Limb (tissue), 2 donors: ENCODE measurements around the gene CAVIN4.
A peak's percentile ranks its signal among the peaks of the same experiment; 100 is the strongest.

ENCODE experiments used
- DNase-seq, 2 donors: peaks; one replicate each; pipeline ENCODE4 v3.0.0-alpha.2; 2016; ENCODE audit errors: extremely low spot score in 2 of 2

The CAVIN4 gene

GRCh38 chr9:100590481-100590880 is 12.6 kb downstream of the CAVIN4 start:
- DNase-seq = no peak

- DNase-seq = no peak
Measured at GRCh38 chr9:100591139-100591538, 13.3 kb downstream of the CAVIN4 start.

DNA sequence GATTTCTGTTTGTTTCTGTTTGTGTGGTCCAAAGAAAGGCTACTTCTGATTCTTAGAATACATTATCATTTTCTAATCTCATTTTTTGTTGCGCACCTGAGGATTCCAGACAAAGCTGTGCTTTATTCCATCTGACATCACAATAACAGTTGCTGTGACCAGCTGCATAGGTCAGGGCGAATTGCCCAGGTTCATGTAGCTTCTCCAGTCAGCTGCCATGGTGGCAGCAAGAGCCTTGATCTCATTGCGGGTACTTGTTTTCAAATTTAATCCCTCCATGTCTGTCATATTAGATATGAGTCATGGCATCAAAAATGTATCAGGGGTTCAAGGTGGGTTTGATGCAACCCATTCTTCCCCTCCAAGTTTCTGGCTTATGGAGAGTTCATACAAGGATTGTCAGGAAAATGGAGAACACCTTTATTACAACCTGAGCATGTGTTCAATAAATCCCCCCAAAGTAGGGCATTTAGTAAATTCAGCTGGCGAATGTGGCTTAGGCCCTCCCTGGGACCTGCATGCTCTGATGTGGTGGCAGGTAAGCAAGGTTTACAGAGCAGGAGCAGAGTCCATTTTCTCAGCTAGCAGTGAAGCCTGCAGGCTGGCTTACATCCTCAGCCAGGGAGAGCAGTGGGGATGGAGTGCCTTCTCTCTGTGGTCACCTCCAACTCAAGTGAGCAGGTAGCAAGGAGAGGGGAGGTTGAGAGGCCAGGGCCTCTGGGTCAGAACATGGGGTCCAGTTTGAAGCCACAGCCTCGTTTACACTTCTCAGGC is 13.9 kb downstream of the CAVIN4 start:
- no peak for DNase-seq

DNA sequence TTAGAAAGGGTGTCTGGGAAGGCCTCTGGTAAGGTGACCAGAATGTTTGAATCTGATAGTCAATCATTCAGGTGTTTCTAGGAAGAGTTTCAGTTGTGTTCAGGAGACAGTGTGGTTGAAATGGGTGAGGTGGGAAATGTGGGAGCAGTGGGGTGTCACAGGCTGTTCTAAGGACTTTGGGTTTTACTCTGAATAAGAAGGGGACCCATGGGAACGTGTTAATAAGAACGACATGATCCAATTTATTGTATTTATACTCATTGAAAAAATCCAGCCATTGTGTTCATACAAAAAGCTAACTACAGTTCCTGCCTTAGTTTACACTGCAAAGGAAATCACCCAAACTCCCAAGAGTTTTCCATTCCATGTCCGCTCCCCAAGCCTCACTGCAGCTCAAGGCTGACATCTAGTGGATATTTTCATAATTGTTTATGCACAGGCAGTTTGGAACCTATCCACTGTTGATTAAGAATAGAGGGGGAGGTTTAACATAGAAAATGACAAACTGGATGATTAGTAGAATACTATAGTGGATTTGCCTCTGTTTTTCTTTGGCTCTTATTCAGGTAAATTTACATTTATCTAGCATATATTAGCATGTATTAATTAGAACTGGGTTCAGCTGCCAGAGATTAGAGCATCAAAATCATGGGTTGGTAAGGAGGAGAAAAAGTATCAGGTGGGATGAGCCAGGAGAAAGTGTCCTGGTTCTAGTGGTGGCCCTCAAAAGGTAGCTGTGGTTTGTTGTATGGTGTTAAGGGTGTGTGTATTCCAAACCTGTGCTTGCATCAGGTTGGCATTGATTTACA is 17.7 kb downstream of the CAVIN4 start:
- DNase-seq = peak; percentile 53 to 77

DNA sequence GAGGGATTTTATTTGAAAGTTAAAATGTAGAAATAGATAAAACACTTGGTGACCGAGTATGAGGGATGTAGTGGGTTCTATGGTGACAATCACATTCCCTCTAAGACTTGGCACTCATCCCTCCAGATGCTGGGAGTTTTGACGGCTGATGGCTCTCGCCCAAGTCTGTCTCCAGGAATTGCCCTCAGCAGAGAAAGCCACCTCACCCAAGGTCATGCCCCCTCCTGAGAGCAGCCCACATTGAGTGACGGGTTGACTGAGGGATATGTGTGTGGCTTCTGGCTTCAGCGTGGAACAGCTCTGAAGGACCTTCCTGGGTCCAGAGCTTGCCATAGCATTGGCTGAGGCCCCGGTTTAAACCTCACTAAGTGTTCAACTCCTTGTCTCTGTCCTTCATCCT is 19.4 kb downstream of the CAVIN4 start:
- DNase-seq = no peak

DNA sequence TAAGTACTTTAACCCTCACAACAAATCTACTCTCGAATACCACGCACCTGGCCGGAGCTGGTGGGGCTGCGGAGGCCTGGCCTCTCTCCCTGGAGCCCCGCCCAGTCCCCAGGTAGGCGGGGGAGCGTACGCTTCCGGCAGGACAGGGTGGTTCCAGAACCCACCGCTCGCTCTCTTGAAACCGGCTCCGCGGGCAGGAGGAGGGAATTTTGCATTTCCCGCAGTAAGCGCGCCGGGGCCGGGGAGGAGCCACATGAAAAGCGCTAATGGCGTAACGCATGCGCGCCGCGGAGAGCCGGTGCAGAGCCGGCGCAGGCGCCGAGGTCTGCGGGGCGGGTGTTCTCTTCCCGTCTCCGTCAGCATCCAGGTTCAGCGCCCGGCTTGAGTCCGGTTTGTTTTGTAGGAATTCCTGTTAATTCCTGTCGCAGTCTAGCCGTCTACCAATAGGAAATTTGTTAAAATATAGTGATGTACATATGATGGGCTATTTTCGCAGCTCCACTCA is 20.8 kb downstream of the CAVIN4 start:
- peak; percentile 80 to 90 for DNase-seq

- peak; percentile 50 to 62 for DNase-seq
Measured at GRCh38 chr9:100600521-100601079, 22.7 kb downstream of the CAVIN4 start.

- peak; percentile 34 to 50 for DNase-seq
Measured at GRCh38 chr9:100601216-100601615, 23.3 kb downstream of the CAVIN4 start.

DNA sequence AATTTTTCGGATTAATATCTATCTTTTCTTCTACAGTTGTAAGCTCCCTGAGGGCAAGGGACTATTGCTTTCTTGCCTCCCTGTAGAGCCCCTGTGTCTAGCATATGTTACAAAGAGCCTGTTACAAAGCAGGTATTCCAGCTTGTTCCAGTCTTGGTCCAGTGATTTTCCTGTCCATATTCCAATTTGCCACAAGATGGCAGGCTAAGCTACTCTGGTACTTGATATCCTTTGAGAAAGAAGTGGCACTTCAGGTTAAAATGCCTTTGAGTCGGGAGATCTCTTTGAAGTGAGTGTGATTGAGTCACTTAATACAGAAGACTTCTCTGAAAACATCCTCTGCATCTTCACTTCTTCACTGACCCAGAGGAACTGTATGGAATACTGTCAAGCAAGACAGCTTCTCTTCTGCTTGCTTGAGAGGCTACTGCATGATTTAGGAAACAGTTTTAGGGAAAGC is 24.5 kb downstream of the CAVIN4 start:
- DNase-seq = peak; percentile 47 to 64

DNA sequence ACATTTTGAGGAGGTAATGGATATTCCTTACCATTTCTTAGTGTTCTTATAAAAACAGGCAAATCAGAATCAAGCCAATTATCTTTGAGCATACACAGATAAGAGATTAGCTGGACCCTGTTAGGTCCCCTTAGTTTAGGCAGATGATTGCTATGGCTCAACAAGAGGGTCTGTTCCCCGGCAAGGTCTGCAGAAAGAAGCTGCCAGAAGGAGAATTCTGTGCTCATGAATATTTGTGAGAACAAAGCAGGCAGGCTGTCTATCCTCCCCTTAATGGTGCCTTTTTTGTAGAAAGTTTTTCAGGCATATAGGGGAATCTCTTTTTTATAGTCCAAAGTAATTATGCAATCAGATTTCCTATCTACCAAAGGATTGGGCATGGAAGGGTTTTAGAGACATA is 27.5 kb downstream of the CAVIN4 start:
- DNase-seq = no peak

DNA sequence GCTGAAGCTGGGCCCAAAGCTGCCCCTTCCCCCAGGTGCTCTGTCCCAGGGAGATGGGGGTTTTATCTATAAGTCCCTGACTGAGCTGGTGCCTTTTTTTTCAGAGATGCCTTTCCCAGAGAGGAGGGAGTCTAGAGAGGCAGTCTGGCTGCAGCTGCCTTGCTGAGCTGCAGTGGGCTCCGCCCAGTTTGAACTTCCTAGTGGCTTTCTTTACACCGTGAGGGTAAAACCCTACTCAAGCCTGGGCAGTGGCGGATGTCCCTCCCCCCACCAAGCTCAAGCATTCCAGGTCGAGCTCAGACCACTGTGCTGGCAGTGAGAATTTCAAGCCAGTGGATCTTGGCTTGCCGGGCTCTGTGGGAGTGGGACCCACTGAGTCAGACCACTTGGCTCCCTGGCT is 41.3 kb downstream of the CAVIN4 start:
- DNase-seq = no peak

GRCh38 chr9:100619665-100620064 is 41.8 kb downstream of the CAVIN4 start:
- DNase-seq = no peak

DNA sequence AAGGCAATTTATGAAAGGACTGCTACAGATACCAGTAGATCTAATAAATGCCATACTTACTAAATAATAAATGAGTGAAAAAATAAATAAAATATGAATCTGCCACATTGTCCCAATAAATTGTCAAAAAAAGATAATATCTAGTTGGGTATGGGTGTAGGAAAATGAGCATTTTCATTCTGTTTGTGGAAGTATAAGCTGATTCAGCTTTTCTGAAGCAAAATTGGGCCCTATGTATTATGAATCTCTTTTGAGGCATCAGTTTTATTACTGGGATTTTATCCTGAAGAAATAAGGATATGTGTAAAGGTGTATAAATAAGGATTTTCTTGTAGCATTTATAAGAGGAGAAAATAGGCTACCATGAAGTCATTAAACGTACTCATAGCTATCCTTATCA is 46.1 kb downstream of the CAVIN4 start:
- no peak for DNase-seq

DNA sequence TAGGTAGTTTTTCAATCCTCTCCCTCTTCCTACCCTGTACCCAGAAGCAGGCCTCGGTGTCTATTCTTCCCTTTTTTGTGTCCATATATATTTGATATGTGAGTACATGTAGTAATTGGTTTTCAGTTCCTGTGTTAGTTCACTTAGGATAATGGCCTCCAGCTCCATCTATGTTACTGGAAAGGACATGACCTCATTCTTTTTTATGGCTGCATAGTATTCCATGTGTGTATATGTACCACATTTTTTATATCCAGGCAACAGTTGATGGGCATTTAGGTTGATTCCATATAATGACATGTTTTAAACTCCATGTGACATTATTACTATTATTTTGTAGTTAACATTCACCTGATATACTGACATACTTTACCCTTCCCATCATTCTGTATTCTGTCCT is 49.1 kb downstream of the CAVIN4 start:
- DNase-seq = no peak

DNA sequence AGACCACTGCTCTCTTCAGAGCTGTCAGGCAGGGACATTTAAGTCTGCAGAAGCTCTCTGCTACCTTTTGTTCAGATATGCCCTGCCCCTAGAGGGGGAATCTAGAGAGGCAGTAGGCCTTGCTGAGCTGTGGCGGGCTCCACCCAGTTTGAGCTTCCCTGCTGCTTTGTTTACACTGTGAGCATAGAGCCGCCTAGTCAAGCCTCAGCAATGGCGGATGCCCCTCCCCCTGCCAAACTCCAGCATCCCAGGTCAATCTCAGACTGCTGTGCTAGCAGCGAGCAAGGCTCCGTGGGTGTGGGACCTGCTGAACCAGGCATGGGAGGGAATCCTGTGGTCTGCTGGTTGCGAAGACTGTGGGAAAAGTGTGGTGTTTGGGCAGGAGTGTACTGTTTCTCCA is 59.9 kb downstream of the CAVIN4 start:
- no peak for DNase-seq
